Kidney tubule cell (primary cell): ENCODE measurements around the gene SLC22A5.
"Not testable (repeated sequence)": the region's sequence is repeated elsewhere in the genome, so short reads cannot be mapped to it uniquely, and the experiment has no call there.

ENCODE experiments used
- DNase-seq: peaks from one replicate; pipeline ENCODE4 v3.0.0-alpha.2; 2018; ENCODE audit warnings: low spot score

The SLC22A5 gene

DNA sequence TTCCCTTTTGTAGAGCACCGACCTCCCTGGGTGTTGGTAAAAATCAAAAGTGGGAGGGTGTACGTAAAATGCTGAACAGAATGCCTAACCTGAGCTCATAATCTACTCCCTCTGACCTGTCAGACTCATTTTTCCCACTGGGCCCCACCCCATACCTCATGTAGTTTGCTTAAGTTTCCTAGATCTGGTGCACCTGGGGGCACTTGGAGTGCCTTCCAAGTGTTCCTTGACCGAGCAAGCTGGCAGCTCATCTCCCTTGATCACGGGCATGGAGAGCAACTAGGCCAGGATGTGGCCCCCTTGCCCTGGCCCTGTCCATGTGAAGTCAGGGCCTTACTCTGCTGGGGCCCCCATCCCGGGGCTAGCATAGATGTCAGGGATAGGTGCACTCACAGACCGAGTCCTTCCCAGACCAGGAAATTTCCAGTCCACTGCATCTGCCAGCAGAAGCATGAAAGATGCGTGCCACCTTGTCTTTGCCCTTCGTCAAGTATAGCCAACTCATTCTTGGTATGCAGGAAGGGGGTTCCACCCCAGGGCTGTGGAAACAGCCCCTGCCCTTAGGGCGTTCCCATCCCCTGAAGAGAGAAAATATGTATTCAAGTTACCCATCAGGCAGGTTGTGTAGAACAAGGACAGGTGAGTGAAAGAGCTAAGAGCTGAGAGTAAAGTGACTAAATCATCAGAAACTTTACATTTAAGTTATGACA lies 41.9 kb downstream of the SLC22A5 start:
- peak; percentile 84 for DNase-seq

DNA sequence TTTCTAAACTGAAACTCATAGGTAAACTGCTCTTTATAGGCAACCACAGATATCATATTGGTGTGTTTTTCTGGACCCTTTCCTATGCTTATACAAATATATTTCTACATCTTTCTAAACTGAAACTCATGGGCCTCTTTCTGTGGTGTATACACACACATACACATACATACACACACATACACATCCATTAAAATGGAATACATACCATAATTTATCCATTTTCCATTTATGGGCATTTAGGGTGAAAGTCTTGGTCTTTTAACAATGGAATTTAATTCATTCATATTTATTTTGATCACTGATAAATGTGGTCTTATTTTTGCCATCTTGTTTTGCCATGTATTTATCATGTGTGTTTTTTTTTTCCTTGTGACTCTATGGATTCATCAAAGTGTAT lies 44.1 kb downstream of the SLC22A5 start:
- no peak for DNase-seq

DNA sequence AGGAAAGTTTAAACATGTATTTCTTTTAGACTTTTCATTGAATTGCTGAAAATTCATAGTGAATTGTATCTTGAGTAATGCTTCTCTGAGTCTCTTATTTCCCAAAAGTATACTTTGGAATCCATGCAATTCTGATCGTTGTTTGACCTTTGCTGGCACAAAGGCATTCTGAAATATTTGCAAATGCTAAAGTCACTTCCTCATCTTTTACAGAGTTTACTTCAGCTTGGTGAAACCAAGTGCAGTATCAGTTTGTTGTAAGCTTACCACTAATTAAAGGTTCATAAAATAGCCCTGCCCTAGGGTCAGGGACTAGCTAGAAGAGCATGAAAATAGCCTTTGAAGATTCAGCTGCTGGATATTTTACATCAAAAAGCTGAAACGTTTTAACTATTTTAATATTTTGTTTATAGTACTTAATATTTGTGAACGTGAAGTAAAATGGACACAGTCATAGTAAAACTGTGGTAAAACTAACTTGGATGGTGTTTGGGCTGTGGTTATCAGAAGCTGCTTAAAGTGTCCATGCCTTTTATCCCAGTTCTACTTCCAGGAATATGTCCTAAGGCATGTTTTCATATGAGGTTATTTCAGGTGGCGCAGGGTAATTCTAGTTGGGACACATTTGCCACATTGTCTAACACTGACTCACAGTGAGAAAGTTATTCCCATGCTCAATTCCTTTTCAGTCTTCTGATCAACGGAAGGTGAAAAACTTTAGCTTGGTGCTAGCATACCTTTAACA lies 45.3 kb downstream of the SLC22A5 start:
- peak; percentile 87 for DNase-seq

DNA sequence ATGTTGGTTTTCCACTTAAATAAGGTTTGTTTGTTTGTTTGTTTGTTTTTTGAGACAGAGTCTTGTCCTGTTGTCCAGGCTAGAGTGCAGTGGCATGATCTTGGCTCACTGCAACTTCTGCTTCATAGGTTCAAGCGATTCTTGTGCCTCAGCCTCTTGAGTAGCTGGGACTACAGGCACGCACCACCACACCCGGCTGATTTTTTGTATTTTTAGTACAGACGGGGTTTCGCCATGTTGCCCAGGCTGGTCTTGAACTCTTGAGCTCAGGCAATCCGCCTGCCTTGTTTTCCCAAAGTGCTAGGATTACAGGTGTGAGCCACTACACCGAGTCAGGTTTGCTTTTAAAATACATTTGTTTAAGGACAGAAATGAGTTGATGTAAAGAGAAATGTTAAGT lies 46.0 kb downstream of the SLC22A5 start:
- not testable (repeated sequence) for DNase-seq

DNA sequence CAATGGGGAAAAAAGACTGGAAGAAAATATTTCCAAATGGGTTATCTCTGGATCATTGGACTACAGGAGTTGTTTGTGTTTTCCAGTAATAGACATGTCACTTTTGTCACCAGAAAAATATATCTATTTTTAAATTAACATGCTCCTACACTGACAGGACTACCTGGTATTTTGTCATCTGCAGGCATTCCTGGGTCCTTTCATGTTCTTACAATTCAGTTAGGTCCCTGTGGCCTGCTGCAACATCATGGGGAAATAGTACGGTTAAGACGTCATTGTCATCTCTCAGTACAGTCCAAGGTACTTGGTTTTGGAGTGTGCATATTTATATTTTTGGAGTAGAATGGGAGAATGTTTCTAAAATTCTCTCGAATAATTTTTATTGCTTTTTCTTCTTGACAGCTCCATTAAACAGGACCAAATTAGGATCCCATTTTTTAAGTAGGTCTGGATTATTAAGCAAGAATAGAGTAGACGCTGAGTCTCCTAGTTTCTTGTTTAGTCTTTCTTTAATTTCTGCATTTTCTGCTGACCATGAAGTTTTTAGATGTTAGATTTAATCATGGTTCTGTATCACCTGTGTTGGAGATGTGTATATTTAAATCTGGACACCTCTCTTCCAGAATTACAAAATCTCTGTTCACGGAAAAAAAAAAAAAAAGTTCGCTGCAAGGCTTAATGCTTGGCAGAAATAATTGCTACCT lies 46.9 kb downstream of the SLC22A5 start:
- no peak for DNase-seq

DNA sequence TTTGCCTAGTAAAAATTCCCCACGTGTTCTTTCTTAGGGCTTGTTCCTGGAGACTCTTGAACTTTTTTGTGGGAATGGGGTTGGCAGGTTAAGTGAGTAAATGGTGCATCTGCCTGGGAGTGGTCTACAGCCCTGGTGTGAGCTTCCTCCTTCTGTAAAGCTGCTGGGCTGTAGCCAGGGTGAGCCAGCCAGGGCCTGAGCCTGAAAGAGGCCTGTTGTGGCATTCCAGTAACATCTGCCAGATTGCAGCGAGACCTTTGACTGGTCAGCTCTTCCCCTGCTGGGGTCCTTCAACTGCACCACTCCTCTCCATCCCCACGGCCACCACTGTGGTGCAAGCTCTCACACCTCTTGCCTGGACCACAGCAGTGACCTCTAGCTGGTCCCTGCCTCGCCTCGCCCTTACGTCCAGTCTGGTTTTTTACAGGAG lies 47.5 kb downstream of the SLC22A5 start:
- DNase-seq, result peak; percentile 27

DNA sequence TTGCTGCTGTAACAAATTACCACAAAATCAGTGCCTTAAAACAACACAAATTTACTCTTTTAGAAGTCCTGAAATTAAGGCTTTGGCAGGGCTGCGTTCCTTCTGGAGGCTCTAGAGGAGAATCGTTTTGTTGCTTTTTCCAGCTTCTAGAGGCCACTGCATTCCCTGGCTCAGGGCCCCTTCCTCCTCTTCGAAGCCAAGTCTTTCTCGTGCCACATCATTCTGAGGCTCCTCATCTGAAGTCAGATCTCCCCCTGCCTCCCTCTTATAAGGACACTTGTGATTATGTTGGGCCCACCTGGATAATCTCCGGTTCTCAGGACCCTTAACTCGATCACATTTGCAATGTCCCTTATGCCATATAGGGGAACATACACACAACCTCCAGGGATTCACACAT lies 48.0 kb downstream of the SLC22A5 start:
- DNase-seq, result no peak

DNA sequence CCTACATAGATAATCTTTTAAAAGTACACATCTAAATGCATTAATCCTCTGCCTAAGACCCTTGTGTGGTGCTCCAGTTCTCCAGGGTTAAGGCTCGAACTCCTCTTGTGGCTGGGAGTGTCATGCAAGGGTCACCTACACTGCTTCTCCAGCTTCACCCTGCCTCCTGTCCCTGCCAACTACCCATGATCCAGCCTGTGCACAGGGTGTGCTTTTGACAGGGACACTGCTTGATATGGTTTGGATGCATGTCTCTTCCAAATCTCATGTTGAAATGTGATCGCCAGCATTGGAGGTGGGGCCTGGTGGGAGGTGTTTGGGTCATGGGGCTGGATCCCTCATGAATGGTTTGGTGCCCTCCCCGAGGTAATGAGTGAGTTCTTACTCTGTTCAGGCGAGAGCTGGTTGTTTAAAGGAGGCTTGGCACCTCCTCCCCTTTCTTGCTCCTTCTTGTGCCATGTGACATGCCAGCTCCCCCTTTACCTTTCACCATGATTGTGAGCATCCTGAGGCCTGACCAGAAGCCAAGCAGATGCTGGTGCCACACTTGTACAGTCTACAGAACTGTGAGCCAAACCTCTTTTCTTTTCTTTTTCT lies 48.5 kb downstream of the SLC22A5 start:
- DNase-seq, result no peak

DNA sequence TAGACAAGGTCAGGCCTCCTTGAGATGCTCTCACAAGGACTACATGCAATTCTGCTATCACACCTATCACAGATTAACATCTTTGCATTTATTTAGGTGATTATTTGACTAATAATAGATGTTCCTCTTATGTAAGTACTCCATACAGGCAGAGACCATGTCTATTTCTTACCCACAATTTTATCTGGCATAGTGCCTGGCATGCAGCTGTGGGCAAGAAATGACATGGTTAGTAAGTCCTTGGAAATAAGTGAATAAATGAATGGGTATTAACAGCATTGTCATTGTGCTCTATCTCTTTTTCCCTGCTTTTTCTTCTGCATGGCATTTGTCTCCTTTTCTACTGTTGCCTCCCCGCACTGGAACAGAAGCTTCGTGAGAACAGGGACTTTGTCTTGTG lies 49.4 kb downstream of the SLC22A5 start:
- DNase-seq, result no peak

DNA sequence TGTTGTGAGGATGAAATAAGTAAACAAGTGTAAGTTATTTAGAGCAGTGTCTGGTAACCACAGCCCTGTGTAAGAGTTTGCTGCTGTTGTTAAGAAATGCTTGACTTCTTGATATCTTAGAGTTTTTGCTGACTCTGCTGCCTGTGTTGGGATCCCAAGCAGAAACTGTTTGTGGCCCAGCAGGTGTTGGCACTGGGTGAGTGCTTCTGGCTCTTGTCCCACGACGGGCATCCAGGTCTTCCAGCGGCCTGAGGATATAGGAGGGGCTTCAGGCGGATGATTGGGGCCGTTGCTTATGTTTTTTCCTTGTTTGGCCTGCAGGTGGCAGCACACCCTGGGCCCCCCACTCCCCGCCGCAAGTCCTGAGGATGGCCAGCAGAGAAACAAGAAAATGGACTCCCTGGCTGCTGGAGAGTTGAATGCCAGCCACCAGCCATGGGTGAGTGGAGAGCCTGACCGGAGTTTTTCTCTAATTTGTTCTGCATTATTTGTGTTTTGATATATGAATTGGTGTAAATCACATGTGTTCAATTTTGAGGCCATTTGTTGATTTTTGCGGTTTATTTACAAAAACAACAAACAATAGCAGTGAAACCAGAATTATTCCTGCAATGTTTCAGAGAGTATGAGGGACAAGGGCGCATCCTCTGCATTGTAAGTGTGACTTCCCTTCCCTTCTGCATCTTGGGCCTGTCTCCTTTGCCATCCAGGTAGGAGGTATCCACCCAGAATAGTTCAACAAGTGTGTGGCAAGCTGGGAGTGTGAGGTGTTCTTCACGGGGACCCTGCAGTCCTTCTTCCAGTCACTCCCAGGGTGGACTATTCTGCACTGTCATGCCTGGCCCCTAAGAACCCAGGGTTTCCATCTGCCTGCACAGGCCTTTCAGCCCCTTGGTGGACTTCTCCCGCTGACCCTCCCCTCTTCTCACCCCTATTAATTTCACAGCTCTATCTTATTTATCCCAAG lies 50.3 kb downstream of the SLC22A5 start:
- peak; percentile 84 for DNase-seq

DNA sequence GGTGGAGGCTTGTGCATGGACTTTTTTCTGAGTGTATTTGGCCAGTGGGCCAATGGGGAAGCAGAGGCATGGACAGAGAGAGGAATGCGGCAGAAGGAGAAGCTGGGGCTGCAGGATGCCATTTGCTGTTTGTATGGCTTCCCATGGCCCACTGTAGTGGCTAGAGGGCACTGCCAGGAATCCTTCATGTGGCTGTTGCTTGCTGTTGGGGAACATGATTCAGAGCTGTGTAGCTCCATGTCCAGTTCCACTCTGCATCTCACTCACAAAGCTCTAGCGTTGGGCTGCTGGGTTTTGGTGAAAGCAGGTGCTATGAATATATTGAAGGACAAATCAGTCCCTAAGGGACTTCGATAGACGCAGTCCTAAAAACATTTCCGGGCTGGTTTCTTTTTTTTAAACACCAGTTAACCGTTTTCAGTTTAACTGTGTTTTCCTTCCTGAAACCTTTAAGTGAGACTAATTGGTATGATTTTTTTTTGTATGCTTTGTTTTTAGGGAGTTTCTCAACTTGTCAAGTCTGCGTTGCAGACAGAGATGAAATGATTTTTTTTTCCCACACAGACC lies 51.3 kb downstream of the SLC22A5 start:
- DNase-seq, result peak; percentile 43

DNA sequence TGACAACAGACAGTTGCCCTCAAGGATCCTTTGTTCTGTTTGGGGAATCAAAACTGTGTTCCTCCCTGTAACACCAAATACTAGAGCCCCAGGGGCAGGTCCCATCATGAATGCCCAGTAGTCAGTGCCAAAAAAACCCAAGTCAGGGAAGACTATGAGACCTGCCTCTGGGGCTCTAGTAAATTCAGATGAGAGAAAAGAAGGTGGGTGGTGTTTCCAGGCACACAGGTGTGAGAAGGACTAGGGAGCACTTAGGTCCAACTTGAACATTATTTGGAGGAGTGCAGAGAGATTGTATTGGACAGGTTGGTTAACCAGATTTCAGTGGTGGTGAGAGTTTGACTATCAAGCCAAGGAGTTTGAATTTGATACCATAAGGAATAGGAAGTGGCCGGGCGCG lies 52.0 kb downstream of the SLC22A5 start:
- no peak for DNase-seq

DNA sequence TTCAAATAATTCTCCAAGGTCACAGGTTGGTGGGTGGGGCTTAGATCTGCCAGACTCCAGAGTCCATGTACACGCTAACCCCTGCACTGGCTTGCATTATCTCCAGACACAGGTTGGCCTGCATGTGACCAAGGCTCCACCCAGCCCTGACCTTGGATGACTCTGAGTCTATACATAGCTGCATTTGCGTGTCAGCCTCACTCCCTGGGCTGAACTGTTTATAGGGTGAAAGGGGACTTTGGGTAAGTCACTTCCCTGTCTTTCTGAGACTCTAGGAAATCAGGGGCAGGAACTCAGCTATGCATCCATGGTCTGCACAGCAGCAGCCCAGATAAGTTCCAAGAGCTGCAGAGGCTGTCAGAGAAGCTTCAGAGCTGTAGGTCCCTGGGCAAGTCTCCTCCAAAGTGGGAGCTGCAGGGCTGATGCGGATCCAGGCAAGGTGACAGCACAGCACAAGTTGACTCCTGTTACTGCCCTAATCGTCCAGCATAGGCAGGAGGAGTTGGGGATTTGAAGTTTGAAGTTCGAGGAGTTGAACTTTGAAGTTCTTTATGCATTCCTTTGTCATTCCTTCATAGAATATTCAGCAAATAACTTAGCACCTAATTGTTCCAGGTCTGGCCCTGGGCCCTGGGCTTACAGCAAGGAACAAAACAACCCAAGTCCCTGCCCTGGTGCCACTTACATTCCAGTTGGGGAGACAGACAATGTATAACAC lies 53.4 kb downstream of the SLC22A5 start:
- no peak for DNase-seq

DNA sequence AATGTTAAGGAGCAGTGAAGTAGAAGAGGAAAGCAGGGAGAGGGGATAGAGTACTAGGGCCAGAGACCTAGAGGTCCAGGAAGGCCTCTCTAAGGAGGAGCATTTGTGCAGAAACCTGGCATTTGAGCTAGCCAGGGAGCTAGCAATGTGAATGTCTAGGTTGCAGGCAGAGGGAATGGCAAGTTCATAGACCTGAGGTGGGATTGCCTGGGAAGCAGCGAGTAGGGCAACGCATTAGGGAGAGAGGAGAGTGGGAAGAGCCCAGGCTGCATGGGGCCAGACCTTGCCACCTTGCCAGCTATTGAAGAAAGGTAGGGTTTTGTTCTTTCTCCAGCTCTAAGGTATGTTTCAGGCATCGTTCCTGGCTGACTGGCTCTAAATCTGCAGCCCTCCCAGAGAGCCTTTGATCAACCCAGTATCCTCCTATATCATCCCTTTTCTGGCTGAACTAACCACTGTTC lies 54.0 kb downstream of the SLC22A5 start:
- no peak for DNase-seq

DNA sequence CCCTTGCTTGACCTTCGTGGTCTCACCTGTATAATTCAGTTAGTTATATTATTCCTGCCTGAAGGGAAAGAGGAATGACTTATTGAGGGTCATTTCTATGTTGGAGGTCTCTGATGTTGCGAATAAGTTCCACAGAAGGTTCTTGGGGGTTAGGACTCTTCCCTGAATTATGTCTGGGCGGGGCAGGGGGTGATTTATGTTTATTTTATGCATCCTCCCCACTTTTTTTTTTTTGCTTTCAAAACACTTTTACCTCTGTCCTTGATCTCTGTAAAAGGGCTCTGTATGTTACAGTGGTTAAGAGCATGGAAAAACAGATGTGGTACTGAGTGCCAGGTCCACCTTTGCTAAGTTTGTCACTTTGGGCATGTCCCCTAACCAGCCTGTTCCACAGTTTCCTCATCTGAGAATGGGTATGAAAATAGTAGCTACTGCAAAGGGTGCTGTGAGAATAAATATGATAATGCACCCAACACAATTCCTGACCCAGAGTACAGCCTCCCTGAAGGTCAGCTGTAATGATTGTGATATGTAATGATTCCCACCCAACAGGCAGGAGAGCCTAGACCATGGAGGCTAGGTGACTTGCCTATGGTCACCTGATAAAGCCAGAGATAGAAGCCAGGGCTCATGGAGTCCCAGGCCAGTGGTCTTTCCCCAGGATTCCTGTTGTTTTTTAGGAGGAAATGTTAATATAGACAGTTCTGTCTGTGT lies 54.8 kb downstream of the SLC22A5 start:
- no peak for DNase-seq

DNA sequence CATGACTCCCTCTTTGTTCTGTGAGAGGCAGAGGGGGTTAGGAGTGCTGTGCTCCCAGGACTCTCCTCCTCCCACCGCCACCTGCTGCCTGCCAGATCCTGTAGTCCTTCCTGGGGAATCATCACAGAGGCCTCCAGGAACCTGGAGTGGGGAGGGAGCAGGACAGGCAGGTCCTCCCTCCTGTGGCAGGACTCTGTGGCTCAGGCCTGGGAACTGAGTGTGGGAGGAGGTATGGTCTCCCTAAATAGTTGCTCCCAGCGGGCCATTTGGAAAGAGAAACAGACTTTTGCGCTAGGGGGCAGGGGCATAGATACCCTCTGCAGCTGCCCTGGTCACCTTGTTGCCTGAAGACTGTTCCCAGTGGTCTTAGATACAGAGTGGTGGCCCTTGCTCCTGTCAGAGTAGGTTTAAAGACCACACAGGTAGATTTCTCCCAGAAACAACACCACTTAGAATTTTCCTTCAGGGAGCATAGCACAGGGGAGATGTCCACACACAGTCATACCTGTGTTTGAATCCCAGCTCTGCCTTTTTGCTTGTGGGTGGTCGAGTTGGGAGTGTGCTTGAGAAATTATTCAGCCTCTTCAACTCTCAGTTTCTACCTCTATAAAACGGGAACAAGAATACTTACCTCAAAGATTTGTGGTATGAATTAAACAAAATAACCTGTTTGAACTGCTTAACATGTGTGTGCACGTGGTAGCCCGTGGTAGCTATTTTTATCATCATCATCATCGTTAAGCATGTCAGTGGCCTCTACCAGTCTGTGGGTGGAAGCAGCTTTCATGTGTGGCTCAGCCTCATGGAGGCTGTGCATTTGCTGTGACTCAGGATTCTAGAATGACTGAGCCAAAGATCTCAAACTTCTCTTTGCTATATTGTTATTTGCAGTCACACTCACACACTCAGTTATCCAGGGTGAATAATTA lies 55.8 kb downstream of the SLC22A5 start:
- DNase-seq, result peak; percentile 90

DNA sequence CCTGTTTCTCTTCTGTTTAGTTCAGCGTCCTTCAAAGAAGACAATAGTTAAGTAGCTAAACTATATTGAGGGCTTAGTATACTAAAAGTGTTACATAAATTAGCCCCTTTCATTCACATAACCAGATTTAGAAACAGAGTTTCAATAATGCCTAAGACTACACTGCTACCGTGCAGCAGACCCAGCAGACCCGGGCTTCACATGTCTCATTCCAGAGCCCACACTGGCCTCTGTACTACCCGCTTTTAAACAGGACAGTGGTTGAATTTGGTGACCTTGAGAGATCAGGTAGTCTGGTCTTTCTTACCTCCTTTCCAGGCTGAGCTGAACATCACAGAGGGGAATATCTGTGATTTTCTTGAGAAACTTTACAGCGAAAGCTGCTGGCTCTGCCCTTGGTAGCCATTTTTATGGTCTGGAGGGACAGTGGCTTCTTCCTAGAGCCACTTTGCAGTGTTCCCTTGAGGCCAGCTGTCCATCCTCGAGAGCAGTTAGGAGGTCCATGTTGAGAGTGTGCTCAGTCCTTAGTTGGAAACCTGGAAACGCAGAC lies 56.5 kb downstream of the SLC22A5 start:
- DNase-seq, result peak; percentile 32

DNA sequence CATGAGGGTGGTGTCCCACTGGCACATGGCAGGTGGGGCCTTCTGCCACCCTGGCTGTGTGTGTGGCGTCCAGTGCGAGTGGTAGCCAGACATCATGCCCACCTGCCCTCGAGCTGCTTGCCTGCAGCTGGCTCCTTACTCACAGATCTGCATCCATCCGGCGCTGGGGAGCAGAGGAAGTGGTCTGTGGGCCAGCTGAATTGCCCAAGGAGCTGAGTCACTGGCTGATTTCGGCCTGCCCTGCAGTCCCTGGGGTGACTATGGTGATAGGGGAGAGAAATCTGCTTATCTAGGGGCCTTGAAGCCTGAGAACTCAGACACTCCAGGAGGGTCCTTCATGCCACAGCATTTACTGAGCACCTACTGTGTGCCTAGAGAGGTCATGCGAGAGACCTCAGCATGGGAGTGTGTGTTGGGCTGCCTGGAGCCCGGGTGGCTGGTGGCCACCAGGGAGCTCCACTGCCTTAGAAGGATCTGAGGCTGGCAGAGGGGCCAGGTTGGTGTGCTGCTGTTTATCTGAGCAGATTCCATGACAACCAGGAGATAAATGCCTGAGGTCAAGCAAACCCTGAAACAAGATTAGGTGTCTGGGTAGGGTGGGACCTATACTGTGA lies 57.1 kb downstream of the SLC22A5 start:
- DNase-seq, result peak; percentile 97
